Vagina (tissue), 2 donors: Measurements from ENCODE around the gene MMRN2.

ENCODE experiments used
- POLR2AphosphoS5 ChIP-seq, 2 donors: sonication (generic); formaldehyde crosslinking; IDR thresholded peaks; one replicate each; pipeline ENCODE4 v1.9.0; 2017; ENCODE audit warnings: antibody characterized with exemption in 2 of 2, mild to moderate bottlenecking in 2 of 2, low read depth in 1 of 2; ENCODE audit not compliant: insufficient read depth in 1 of 2
- TF ChIP-seq, protein P1 (sequence below), 3 experiments: fragments of 450-650 bp in 2 of 3; fragments of 200-600 bp in 1 of 3; sonication (generic) in 1 of 3; IDR thresholded peaks; one replicate each; pipeline ENCODE4 v1.5.1; 2017 to 2019; ENCODE audit warnings: antibody characterized with exemption in 3 of 3, mild to moderate bottlenecking in 2 of 3, moderate library complexity in 2 of 3

DNA sequence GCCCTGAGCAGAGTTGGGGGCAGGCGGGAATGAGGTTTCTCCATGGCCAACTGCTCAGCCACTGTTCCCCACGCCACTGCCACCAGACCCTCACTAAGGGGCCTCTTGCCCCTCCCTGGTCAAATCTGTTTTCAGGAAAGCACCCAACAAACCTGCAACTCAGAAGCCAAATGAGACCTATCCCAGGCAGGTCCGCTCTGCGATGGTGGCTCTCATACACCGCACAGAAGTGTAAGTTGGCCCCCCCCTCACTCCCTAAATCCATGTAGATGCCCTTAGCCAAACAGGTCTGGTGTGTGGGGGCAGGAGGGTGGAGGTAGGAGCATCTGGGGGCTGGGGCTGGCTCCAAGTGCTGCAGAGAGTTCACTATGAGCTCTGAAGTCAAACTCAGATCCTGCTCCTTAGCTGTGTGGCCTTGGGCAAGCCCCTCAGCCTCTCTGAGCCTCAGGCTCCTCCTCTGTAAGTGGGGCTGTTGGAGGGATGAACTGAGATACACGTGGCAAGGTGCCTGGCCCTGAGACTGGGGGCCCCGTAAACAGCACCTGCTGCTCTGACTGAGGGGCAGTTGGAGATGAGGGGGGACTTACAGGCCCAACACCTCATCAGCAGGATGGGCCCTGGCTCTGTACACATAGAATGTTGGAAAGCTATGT lies 1.1 kb downstream of the MMRN2 start:
- TF ChIP-seq, protein P1, sequence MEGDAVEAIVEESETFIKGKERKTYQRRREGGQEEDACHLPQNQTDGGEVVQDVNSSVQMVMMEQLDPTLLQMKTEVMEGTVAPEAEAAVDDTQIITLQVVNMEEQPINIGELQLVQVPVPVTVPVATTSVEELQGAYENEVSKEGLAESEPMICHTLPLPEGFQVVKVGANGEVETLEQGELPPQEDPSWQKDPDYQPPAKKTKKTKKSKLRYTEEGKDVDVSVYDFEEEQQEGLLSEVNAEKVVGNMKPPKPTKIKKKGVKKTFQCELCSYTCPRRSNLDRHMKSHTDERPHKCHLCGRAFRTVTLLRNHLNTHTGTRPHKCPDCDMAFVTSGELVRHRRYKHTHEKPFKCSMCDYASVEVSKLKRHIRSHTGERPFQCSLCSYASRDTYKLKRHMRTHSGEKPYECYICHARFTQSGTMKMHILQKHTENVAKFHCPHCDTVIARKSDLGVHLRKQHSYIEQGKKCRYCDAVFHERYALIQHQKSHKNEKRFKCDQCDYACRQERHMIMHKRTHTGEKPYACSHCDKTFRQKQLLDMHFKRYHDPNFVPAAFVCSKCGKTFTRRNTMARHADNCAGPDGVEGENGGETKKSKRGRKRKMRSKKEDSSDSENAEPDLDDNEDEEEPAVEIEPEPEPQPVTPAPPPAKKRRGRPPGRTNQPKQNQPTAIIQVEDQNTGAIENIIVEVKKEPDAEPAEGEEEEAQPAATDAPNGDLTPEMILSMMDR (IDR thresholded peaks at IDR 0.05): no peak
- TF ChIP-seq POLR2AphosphoS5 (IDR thresholded peaks at IDR 0.05; ENCODE audit: insufficient read depth in 1 of 2, low read depth in 1 of 2): no peak
